GM15510 (cell line): ENCODE data around the gene SHC4.

Experiments
- POLR2A ChIP-seq: IDR thresholded peaks from 3 replicates; pipeline ENCODE4 v1.6.1; 2011; ENCODE audit warnings: borderline replicate concordance; ENCODE audit not compliant: insufficient read length; ENCODE audit errors: extremely low read depth

The SHC4 gene

DNA sequence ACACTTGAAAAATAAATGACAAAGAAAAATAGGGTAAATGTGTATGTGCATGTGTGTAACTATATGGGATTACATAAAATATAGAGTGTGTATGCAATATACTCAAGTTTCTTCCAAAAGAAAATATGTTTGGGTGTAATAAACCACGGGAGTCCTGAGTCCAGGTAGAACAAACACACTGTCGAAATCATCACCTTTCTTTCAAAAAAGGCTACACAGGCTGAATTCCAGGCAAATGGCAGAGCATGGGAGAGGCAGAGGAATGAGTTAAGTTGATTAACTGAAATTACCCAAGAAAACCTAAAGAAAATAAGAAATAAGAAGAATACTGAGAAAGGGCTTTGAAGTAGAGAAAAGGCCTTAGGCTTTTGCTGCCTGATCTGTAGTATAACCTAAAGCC lies 179.0 kb downstream of the SHC4 start:
- TF ChIP-seq POLR2A, result no peak

DNA sequence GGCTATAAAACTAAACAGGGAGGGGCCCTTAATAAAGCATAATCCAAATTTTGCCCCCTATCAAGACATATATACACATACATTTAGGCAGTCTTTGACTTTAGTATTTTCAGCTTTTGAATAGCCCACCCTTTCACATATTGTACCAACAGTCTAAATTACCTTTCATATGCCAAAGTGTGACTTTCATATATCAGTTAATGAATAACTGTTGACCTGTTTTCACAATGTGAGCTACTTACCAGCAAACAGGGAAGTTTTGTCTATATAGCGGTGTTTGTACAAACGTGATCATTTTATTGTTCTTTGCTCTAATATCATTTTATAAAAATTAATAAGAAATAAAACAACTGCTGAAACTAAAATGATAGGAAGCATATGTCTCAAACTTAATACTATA lies 180.8 kb downstream of the SHC4 start:
- TF ChIP-seq POLR2A, result no peak

DNA sequence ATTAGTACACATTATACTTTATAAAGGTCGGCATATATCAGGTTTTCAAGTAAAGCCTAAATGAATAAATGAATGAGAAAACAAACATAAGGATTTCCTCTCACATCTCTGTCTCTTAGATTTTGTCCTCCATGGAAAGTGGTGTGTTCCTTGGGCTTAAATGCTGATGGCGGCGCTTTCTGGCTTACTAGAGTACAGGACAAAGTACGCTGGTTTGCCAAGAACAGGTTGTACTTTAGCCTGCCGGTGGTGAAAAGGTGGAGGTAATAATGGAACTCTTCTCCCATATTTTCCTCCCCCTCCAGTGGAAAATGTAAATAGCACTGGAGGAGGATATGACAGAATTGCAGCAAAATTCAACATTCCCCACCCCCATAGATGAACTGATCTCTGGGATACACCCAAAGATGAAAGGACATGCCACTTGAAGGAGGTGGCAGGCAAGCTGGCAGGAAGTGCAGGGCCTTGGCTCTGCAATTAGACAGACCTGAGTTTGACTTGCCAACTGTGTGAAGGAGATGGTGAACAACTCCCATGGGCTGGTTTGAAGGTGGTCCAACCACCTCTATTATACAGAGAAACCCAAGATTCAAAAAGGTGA lies 182.1 kb downstream of the SHC4 start:
- TF ChIP-seq POLR2A, result no peak

DNA sequence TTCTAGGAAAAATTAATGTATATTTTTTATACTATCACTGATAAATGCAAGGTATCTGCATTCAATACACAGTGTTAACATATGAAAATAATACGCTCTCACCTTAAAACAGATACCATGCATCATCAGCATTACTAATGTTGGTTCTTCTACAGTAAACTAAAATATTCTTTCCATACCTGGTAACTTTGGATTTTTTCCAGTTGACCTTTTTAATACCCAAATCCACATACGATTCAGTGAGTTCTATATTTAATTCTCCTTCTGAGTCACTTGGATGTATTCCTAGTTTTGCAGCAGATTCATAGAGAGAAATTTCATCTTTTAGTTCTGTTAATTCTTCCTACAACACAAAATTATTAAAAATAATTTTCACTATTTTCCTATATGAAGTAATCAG lies 182.7 kb downstream of the SHC4 start:
- no peak for TF ChIP-seq POLR2A

DNA sequence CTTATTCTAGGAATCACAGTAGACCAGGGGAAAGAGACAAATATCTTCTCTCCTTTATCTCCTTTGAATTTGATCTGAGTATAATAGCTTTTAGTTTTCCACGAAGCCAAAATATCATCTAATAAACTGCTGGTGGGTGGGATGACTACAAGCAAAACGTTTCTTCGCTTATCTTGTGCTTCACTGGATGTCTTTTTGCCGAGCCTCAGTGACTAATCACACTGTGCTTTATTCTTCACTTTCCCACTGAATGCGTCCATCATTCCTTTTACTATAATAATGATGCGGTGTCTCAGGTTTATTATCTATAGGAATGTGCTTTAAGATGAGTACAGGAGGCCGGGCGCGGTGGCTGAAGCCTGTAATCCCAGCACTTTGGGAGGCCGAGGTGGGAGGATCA lies 185.4 kb downstream of the SHC4 start:
- no peak for TF ChIP-seq POLR2A

DNA sequence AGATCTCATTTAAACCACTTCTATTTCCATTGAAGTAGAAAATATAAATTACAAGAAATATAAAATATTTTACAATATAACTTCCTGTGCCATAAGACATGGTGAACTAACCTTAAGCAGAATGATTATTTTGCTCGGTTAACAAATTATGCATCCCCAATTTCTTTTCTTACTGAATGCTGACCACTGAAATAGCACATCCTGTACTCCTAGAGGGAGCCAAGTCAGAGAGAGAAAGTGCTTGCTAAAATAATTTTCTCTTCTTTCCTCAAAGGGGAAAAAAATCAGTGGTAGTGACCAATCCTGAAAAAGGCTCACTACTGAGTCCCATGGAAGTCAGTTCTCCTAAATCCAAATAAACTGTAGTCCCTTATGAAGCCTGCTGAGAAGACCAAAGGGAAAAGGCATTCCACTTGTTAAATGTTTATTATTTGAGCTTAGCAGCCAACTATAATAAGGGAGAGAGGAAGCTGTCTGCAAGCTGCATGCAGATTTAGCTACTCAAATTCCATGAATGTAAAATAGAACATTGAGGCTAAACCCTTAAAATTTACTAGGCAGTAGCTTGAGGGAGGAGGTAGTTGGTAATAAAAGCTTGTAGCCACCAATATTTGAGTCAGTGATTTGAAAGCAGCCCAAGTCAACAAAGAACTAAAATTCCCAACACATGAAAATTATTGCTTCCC lies 185.9 kb downstream of the SHC4 start:
- no peak for TF ChIP-seq POLR2A

DNA sequence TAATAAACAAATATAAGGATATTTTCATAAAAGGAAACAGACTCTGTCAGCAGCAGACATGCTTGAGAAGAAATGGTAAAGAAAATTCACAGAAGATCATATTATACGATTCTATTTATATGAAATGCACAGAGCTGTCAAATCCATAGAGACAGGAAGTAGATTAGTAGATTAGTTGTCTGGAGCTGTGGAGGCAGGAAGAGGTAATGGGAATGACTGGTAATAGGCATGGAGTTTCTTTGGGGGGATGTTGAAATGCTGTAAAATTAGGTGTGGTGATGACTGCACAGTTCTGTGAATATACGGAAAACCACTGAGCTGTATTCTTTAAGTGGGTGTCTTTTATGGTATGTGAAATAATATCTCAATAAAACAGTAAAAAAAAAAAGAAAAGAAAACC lies 188.2 kb downstream of the SHC4 start:
- no peak for TF ChIP-seq POLR2A

DNA sequence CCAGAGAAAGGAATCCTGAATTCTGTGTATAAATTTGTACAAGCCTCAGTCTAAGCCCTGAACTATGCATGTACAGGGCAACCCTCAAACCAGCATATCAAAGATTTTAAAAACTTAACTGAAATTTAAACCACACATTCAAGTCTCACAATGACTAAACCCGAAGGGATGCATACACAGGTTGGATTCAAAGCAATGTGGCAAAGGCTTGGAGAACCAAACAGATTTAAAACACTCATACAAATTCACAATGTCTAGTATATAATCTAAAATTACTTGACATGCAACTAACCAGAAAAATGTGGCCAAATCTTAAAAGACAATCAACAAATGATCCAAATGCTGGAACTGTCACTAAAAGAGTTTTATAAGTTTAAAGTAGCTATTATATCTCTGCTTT lies 189.2 kb downstream of the SHC4 start:
- TF ChIP-seq POLR2A, result no peak
